ENCODE results near the gene AMPD3. TPM values are rescaled to one million over a fixed set of nuclear protein-coding genes. Genes with fewer than 3 reads are reported as not detected.

Gene AMPD3
- 14.5 and 18.3 TPM in 2 replicates for total RNA-seq

DNA sequence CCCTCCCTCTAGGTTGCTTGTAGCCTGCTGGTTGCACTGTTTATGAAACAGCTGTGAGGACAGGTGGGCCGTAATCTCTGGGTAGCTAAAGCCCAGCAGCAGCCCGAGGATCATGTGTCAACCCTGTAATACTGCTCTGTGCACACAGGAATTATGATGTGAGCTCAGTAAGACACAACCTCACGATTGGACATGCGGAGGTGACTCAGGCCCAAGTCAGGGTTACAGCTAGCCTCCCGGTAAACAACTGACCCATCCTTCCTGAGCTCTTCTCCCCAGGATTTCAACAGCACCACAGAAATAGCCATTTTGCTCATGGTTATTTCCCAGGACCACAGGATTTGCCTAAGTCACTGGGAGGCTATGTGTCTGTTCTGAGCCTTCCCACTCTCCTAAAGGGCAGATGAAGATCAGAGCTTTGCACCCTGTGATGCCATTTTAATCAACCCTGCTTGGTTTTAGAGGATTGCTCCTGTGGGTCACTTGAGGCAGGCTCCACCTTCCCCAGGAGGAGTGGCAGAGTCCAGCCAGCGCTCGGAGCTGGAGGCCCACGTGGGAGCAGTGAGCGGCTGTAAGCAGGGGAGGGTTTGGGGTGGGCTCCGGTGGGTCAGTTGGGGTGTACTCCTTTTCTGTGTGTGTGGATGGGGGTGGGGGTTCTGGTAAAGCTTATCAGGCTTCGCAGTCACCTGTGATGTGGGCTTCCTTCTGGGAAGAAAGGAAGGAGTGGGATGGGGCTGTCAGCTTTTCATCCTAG, at the start of gene AMPD3:
AMPD3 (plus strand) TSS at position 387 of the 754 bp plus-strand sequence. CDS start 6,256 bp downstream, outside the sequence.
- intact Hi-C loops (cut with micrococcal nuclease) = loop anchor here (1.0 to 10.0 kb wide), 11 partner anchors 13 to 1770 kb away; partner anchors contain the start of genes EIF4G2, RPL27A, TRIM66 and ZBED5
- H3K36me3 Mint-ChIP-seq (ENCODE audit: low read depth) = peaks cover 3% of the 10 kb centered on the region
- H3K27me3 Mint-ChIP-seq = peaks cover 10% of the 10 kb centered on the region
- peaks cover 66% of the 10 kb centered on the region for H3K4me1 Mint-ChIP-seq
- no peaks in the 10 kb centered on the region for H3K9me3 Mint-ChIP-seq
- H3K4me3 Mint-ChIP-seq = peak within 1 kb of the TSS; percentile 96
- peak; percentile 62 for DNase-seq
- peak within 1 kb of the TSS; percentile 94 for H3K27ac Mint-ChIP-seq

DNA sequence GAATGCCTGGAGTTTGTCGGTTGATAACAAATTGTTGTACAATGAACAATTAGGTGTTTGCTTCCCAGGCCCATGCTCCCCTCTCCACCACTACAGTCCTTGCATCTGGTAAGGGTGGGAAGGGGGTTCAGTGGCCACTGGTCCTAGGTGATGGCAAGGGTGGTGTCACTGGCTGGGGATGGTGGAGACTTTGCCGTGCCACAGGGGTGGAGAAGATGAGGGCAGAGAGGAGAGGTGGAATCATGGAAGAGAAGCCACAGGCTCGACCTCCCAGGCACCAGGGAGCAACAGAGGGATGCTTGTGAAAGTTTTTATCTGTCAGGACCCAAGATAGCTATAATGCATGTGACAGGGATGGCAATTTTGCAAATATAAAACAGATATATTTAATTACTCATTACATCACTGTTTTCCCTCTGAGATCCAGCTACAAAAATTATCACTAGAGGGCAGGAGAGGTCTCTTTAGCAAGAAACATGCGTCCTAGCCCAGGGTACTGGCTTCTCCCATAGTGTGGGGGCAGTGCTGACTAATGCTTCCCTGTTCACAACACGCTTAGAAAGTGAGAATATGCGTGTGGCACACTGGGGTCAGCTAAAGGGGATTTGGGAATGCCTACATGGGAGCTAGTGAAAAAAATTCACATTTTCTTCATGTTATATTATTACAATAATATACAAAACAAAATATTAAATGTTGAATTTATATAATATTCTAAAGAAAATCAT, 49.0 kb upstream of the AMPD3 start:
- peaks cover 3% of the 10 kb centered on the region for H3K27me3 Mint-ChIP-seq
- no peaks in the 10 kb centered on the region for H3K36me3 Mint-ChIP-seq (ENCODE audit: low read depth)
- H3K4me3 Mint-ChIP-seq = no peak overlapping the region
- DNase-seq = peak; percentile 83
- peaks cover 18% of the 10 kb centered on the region for H3K4me1 Mint-ChIP-seq
- H3K27ac Mint-ChIP-seq = no peak overlapping the region
- no peaks in the 10 kb centered on the region for H3K9me3 Mint-ChIP-seq
- intact Hi-C loops (cut with micrococcal nuclease) = loop anchor here (1.0 to 5.0 kb wide), 4 partner anchors 121 to 329 kb away; partner anchors contain the start of gene RNF141

- Mint-ChIP-seq H3K9me3 (no peaks in the 10 kb centered on the region), H3K4me1 (peaks cover 18% of the 10 kb centered on the region), H3K36me3 (ENCODE audit: low read depth) (no peaks in the 10 kb centered on the region), H3K27me3 (peaks cover 8% of the 10 kb centered on the region), H3K4me3 (no peak overlapping the region), H3K27ac (no peak overlapping the region)
- DNase-seq = peak; percentile 49
- intact Hi-C loops (cut with micrococcal nuclease) = loop anchor here (2.0 to 5.0 kb wide), 2 partner anchors 120 to 134 kb away; partner anchors contain the start of gene RNF141
These were observed 48.0 kb upstream of the AMPD3 start for GRCh38 chr11:10407055-10407454.

- H3K4me1 Mint-ChIP-seq = peaks cover 18% of the 10 kb centered on the region
- no peaks in the 10 kb centered on the region for H3K36me3 Mint-ChIP-seq (ENCODE audit: low read depth)
- H3K27ac Mint-ChIP-seq = no peak overlapping the region
- intact Hi-C loops (cut with micrococcal nuclease) = loop anchor here (2.0 to 5.0 kb wide), 2 partner anchors 119 to 133 kb away; partner anchors contain the start of gene RNF141
- no peak overlapping the region for H3K4me3 Mint-ChIP-seq
- peaks cover 10% of the 10 kb centered on the region for H3K27me3 Mint-ChIP-seq
- DNase-seq = peak; percentile 52
- H3K9me3 Mint-ChIP-seq = no peaks in the 10 kb centered on the region
These were observed 47.0 kb upstream of the AMPD3 start for GRCh38 chr11:10407749-10408685.

- peak; percentile 53 for DNase-seq
- intact Hi-C loops (cut with micrococcal nuclease) = loop anchor here (5.0 kb wide), 1 partner anchor 118 kb away; no protein-coding TSS in a partner anchor
- H3K36me3 Mint-ChIP-seq (ENCODE audit: low read depth) = no peaks in the 10 kb centered on the region
- H3K27ac Mint-ChIP-seq = no peak overlapping the region
- no peak overlapping the region for H3K4me3 Mint-ChIP-seq
- peaks cover 10% of the 10 kb centered on the region for H3K27me3 Mint-ChIP-seq
- no peaks in the 10 kb centered on the region for H3K9me3 Mint-ChIP-seq
- H3K4me1 Mint-ChIP-seq = peaks cover 25% of the 10 kb centered on the region
These were observed 45.8 kb upstream of the AMPD3 start for GRCh38 chr11:10409207-10409661.

DNA sequence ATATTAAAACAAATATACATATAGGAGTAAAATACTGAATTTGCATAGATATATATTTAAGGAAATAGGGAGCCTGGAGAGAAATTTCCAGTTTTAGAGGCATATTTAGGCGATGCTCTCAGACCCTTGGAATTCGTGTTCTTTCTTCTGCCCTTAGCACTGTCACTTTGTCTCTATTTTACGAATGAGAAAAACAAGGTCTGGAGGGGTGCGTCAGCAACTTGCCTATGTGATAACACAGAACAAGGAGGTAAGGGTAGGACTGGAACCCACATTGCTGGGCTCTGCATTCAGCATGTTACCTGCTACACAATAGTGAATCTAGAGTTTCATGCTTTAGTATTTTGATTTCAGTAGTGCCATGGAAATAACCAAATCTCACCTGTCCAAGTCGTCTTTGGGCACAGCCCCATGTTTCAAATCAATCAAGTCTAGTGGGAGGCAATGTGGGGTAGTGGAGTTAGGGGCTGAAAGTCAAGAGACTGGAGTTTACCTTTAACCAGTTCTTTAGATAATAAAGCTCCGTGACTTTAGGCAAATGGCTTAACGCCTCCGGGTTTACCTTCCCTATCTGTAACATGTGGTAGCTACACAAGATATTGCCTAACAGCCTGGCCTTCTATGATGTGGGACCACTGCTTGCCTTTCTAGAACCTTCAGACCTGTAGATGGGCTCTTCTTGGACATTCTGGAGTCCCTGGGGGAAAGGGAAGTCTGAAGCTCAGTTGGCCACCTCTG, 44.8 kb upstream of the AMPD3 start:
- H3K27me3 Mint-ChIP-seq = peaks cover 10% of the 10 kb centered on the region
- no peak overlapping the region for H3K27ac Mint-ChIP-seq
- no peaks in the 10 kb centered on the region for H3K36me3 Mint-ChIP-seq (ENCODE audit: low read depth)
- peaks cover 34% of the 10 kb centered on the region for H3K4me1 Mint-ChIP-seq
- no peak overlapping the region for H3K4me3 Mint-ChIP-seq
- no peaks in the 10 kb centered on the region for H3K9me3 Mint-ChIP-seq
- DNase-seq = peak; percentile 49
- intact Hi-C loops (cut with micrococcal nuclease) = loop anchor here (5.0 kb wide), 1 partner anchor 47 kb away; the partner anchor contains the start of gene AMPD3

- no peak overlapping the region for H3K27ac Mint-ChIP-seq
- peaks cover 8% of the 10 kb centered on the region for H3K27me3 Mint-ChIP-seq
- H3K9me3 Mint-ChIP-seq = no peaks in the 10 kb centered on the region
- intact Hi-C loops (cut with micrococcal nuclease) = loop anchor here (5.0 kb wide), 1 partner anchor 46 kb away; the partner anchor contains the start of gene AMPD3
- H3K4me3 Mint-ChIP-seq = no peak overlapping the region
- DNase-seq = peak; percentile 48
- peaks cover 36% of the 10 kb centered on the region for H3K4me1 Mint-ChIP-seq
- no peaks in the 10 kb centered on the region for H3K36me3 Mint-ChIP-seq (ENCODE audit: low read depth)
These were observed 44.2 kb upstream of the AMPD3 start for GRCh38 chr11:10410844-10411200.

DNA sequence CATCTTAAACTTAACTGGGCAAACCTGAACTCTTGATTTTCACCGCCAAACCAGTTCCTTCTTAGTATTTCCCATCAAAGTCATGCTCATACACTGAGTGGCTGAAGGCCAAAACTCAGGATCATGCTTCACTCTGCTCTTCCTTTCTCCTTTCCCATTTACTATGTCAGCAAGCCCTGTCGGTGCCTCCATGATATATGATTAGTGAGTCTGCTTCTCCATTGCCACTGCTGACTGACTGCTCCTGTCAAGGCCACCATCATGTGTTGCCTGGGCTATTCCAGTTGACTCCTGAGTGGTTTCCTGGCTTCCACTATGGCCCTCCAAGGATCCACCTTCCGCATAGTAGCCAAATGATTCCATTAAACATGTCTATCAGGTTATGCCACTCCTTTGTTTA, 42.8 kb upstream of the AMPD3 start:
- H3K27me3 Mint-ChIP-seq = peaks cover 7% of the 10 kb centered on the region
- no peak overlapping the region for H3K4me3 Mint-ChIP-seq
- DNase-seq = peak; percentile 52
- peaks cover 32% of the 10 kb centered on the region for H3K4me1 Mint-ChIP-seq
- intact Hi-C loops (cut with micrococcal nuclease) = loop anchor here (5.0 kb wide), 1 partner anchor 45 kb away; the partner anchor contains the start of gene AMPD3
- no peaks in the 10 kb centered on the region for H3K36me3 Mint-ChIP-seq (ENCODE audit: low read depth)
- H3K27ac Mint-ChIP-seq = no peak overlapping the region
- no peaks in the 10 kb centered on the region for H3K9me3 Mint-ChIP-seq

DNA sequence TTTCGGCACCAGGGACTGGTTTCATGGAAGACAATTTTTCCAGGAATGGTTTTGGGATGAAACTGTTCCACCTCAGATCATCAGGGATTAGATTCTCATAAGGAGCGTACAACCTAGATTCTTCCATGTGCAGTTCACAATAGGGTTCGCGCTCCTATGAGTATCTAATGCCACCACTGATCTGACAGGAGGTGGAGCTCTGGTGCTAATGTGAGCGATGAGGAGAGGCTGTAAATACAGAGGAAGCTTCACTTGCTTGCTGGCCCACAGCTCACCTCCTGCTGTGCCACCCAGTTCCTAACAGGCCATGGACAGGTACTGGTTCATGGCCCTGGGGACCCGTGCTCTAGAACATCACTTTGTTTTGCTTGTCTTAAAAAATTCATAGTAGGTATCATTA, 41.8 kb upstream of the AMPD3 start:
- no peaks in the 10 kb centered on the region for H3K9me3 Mint-ChIP-seq
- no peaks in the 10 kb centered on the region for H3K36me3 Mint-ChIP-seq (ENCODE audit: low read depth)
- no peak overlapping the region for H3K27ac Mint-ChIP-seq
- H3K4me1 Mint-ChIP-seq = peaks cover 32% of the 10 kb centered on the region
- H3K27me3 Mint-ChIP-seq = peaks cover 10% of the 10 kb centered on the region
- intact Hi-C loops (cut with micrococcal nuclease) = loop anchor here (1.0 to 5.0 kb wide), 3 partner anchors 44 to 322 kb away; partner anchors contain the start of gene AMPD3
- DNase-seq = peak; percentile 83
- no peak overlapping the region for H3K4me3 Mint-ChIP-seq

DNA sequence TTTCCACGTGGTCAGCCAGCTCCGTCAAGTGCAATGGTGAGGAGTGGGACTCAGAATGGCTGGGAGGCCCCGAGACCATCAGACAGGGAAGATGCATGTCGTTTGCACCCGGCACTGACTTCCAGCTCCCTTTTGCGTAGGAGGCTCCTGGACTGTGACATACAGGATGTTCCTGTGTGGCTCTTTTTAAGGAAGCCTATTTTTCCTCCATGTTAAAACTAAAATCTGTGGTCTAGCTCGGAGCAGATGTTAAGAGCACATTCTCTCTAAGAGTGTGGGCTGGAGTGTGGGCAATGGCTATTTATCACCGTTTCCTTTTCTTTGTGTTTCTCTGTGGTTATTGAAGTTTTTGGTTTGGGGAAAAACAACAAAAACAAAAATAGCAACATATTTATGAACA, 40.9 kb upstream of the AMPD3 start:
- Mint-ChIP-seq H3K9me3 (no peaks in the 10 kb centered on the region), H3K27me3 (peaks cover 14% of the 10 kb centered on the region), H3K4me1 (peaks cover 27% of the 10 kb centered on the region), H3K36me3 (ENCODE audit: low read depth) (no peaks in the 10 kb centered on the region), H3K4me3 (no peak overlapping the region), H3K27ac (no peak overlapping the region)
- intact Hi-C loops (cut with micrococcal nuclease) = loop anchor here (5.0 kb wide), 1 partner anchor 43 kb away; the partner anchor contains the start of gene AMPD3
- no peak for DNase-seq

- H3K4me3 Mint-ChIP-seq = peak overlapping the region; percentile 56
- intact Hi-C loops (cut with micrococcal nuclease) = loop anchor here (5.0 kb wide), 1 partner anchor 43 kb away; the partner anchor contains the start of gene AMPD3
- no peaks in the 10 kb centered on the region for H3K36me3 Mint-ChIP-seq (ENCODE audit: low read depth)
- peak; percentile 73 for DNase-seq
- peaks cover 14% of the 10 kb centered on the region for H3K27me3 Mint-ChIP-seq
- H3K27ac Mint-ChIP-seq = peak overlapping the region; percentile 55
- H3K4me1 Mint-ChIP-seq = peaks cover 23% of the 10 kb centered on the region
- no peaks in the 10 kb centered on the region for H3K9me3 Mint-ChIP-seq
These were observed 40.4 kb upstream of the AMPD3 start for GRCh38 chr11:10414659-10415058.

GRCh38 chr11:10415817-10416392, 39.2 kb upstream of the AMPD3 start:
- no peaks in the 10 kb centered on the region for H3K36me3 Mint-ChIP-seq (ENCODE audit: low read depth)
- H3K4me3 Mint-ChIP-seq = no peak overlapping the region
- intact Hi-C loops (cut with micrococcal nuclease) = no loop called here

More at GRCh38 chr11:10415817-10416392, 39.2 kb upstream of the AMPD3 start:
- peaks cover 19% of the 10 kb centered on the region for H3K27me3 Mint-ChIP-seq
- H3K4me1 Mint-ChIP-seq = peaks cover 18% of the 10 kb centered on the region
- no peak overlapping the region for H3K27ac Mint-ChIP-seq
- peak; percentile 43 for DNase-seq
- no peaks in the 10 kb centered on the region for H3K9me3 Mint-ChIP-seq

Data from activated CD4-positive, alpha-beta T cell treated with anti-CD3 and anti-CD28 coated beads, Interleukin-2, amount 10 ng/mL, durations not matched to agents 24 days and 14 days (primary cell).